K562 (cell line): ENCODE measurements around the gene PLAAT3. TPM values are rescaled to one million over a fixed set of nuclear protein-coding genes. Genes with fewer than 3 reads are reported as not detected.

Source experiments
- CBX3 ChIP-seq, 2 experiments: IDR thresholded peaks; 1 replicate in 1 of 2; 2 replicates in 1 of 2; pipeline ENCODE4 v1.6.1; 2012; ENCODE audit warnings: inconsistent platforms in 2 of 2, low read length in 2 of 2, borderline replicate concordance in 1 of 2, control low read depth in 1 of 2
- MTF1 ChIP-seq: fragments of 250-450 bp; sonication (Bioruptor Pico); IDR thresholded peaks from 2 replicates; pipeline ENCODE4 v1.9.0; 2021; ENCODE audit warnings: moderate library complexity, mild to moderate bottlenecking, inconsistent platforms, borderline replicate concordance
- MYC ChIP-seq, 2 experiments: fragments of 250-450 bp in 1 of 2; sonication (Bioruptor Pico) in 1 of 2; IDR thresholded peaks; 2 replicates each; pipeline versions ENCODE4 v1.5.1 to v1.6.1; 2012 to 2021; ENCODE audit warnings: low read depth in 2 of 2, borderline replicate concordance in 1 of 2, improper control_type of control experiment in 1 of 2, low read length in 1 of 2, mild to moderate bottlenecking in 1 of 2, moderate library complexity in 1 of 2
- NFIX ChIP-seq: fragments of 250-450 bp; sonication (Bioruptor Pico); IDR thresholded peaks from 2 replicates; pipeline ENCODE4 v1.4.0; 2020; ENCODE audit warnings: low read depth, mild to moderate bottlenecking, moderate library complexity
- NR2C1 ChIP-seq, 2 experiments: fragments of 450-650 bp; IDR thresholded peaks; 2 replicates each; pipeline ENCODE4 v1.6.1; 2017; ENCODE audit warnings: mild to moderate bottlenecking in 2 of 2, antibody characterized with exemption in 1 of 2, inconsistent platforms in 1 of 2, missing compliant biosample characterization in 1 of 2, missing genetic modification characterization in 1 of 2
- PHTF2 ChIP-seq: fragments of 250-450 bp; sonication (Bioruptor Pico); IDR thresholded peaks from 2 replicates; pipeline ENCODE4 v1.5.0; 2021; ENCODE audit warnings: mild to moderate bottlenecking
- POLR2A ChIP-seq: fragments of 450-650 bp; conservative IDR thresholded peaks from 2 replicates; pipeline ENCODE4 v1.6.1; 2016
- RAD21 ChIP-seq, 2 experiments: fragments of 250-450 bp in 1 of 2; fragments of 450-650 bp in 1 of 2; sonication (Bioruptor Pico) in 1 of 2; formaldehyde crosslinking in 1 of 2; IDR thresholded peaks in 1 of 2; conservative IDR thresholded peaks in 1 of 2; 2 replicates each; pipeline versions ENCODE4 v1.4.0 to v1.8.0; 2020 to 2022; ENCODE audit warnings: mild to moderate bottlenecking in 2 of 2, moderate library complexity in 1 of 2
- REST ChIP-seq, 2 experiments: fragments of 450-650 bp; formaldehyde crosslinking in 1 of 2; IDR thresholded peaks; 2 replicates each; pipeline versions ENCODE4 v1.4.0 to v1.6.1; 2014 to 2020; ENCODE audit warnings: mild to moderate bottlenecking in 2 of 2, borderline replicate concordance in 1 of 2, low read depth in 1 of 2
- TBL1XR1 ChIP-seq, 2 experiments: IDR thresholded peaks; 2 replicates each; pipeline ENCODE4 v1.6.1; 2012; ENCODE audit warnings: improper control_type of control experiment in 2 of 2, low read length in 2 of 2, mild to moderate bottlenecking in 1 of 2
- ZNF444 ChIP-seq: fragments of 250-450 bp; sonication (Bioruptor Pico); IDR thresholded peaks from 2 replicates; pipeline ENCODE4 v1.4.0; 2020; ENCODE audit warnings: mild to moderate bottlenecking, moderate library complexity
- ZNF586 ChIP-seq: fragments of 450-650 bp; formaldehyde crosslinking; conservative IDR thresholded peaks from 2 replicates; pipeline ENCODE4 v1.4.0; 2020; ENCODE audit warnings: mild to moderate bottlenecking, moderate library complexity
- ZNF79 ChIP-seq: fragments of 250-450 bp; sonication (Bioruptor Pico); IDR thresholded peaks from 2 replicates; pipeline ENCODE4 v1.4.0; 2020; ENCODE audit warnings: low read depth, mild to moderate bottlenecking, moderate library complexity
- polyA plus RNA-seq, 8 experiments: library from polyadenylated mRNA; depleted of rRNA in 4 of 8; stranded (reverse) in 5 of 8; unstranded in 3 of 8; fragments of >200 nt; fragmentation: Nextera tagmentation in 2 of 8; fragmentation: Illumina TruSeq in 1 of 8; extraction: Ambion mirVana in 2 of 8; extraction: Trizol in 1 of 8; gene quantifications; 2 replicates each; pipeline versions ENCODE4 v1.2.1 to v1.2.3, GENCODE V29; 2011 to 2014; ENCODE audit warnings: inconsistent platforms in 1 of 8, missing spikeins in 1 of 8
- total RNA-seq, 7 experiments: library from RNA; depleted of rRNA in 6 of 7; stranded (reverse); fragments of >200 nt in 6 of 7; fragmentation: Illumina TruSeq in 2 of 7; extraction: Trizol in 2 of 7; gene quantifications; 2 replicates each; pipeline versions ENCODE4 v1.2.1 to v1.2.3, GENCODE V29; 2011 to 2021; ENCODE audit warnings: low replicate concordance in 1 of 7
- TF ChIP-seq, protein P1 (sequence below): fragments of 450-650 bp; formaldehyde crosslinking; IDR thresholded peaks from 2 replicates; pipeline ENCODE4 v1.4.0; 2022; ENCODE audit warnings: mild to moderate bottlenecking, moderate library complexity
- TF ChIP-seq, protein P2 (sequence below): fragments of 450-650 bp; formaldehyde crosslinking; IDR thresholded peaks from 2 replicates; pipeline ENCODE4 v1.4.0; 2020; ENCODE audit warnings: mild to moderate bottlenecking, moderate library complexity

The PLAAT3 gene
- total and polyA plus RNA-seq, 9 of the 15 experiments (the other 6 are each of a cell fraction or from before 2014, with no cell fraction given) = 0.80 to 2.7 (median 1.4) TPM

- TF ChIP-seq, protein P1, sequence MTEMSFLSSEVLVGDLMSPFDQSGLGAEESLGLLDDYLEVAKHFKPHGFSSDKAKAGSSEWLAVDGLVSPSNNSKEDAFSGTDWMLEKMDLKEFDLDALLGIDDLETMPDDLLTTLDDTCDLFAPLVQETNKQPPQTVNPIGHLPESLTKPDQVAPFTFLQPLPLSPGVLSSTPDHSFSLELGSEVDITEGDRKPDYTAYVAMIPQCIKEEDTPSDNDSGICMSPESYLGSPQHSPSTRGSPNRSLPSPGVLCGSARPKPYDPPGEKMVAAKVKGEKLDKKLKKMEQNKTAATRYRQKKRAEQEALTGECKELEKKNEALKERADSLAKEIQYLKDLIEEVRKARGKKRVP (CRISPR knock-in tag) = peak; percentile 89
- 0 out of 2 replicates have a peak, but pooled peaks have one; percentile 10 for TF ChIP-seq NR2C1 (IDR thresholded peaks at IDR 0.05)
- TF ChIP-seq NR2C1 (tag; IDR thresholded peaks at IDR 0.05) = peak; percentile 89
- peak; percentile 63 for TF ChIP-seq NFIX
- TF ChIP-seq POLR2A = 0 out of 2 replicates have a peak, but pooled peaks have one; percentile 10
- TF ChIP-seq, protein P2, sequence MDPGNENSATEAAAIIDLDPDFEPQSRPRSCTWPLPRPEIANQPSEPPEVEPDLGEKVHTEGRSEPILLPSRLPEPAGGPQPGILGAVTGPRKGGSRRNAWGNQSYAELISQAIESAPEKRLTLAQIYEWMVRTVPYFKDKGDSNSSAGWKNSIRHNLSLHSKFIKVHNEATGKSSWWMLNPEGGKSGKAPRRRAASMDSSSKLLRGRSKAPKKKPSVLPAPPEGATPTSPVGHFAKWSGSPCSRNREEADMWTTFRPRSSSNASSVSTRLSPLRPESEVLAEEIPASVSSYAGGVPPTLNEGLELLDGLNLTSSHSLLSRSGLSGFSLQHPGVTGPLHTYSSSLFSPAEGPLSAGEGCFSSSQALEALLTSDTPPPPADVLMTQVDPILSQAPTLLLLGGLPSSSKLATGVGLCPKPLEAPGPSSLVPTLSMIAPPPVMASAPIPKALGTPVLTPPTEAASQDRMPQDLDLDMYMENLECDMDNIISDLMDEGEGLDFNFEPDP (CRISPR knock-in tag) = peak; percentile 96
- TF ChIP-seq TBL1XR1 (IDR thresholded peaks at IDR 0.05; ENCODE audit: low read length in 2 of 2) = peak in 1 of 2 experiments; percentile 44; a peak in 1 of 4 replicates
- peak in 1 of 2 experiments; percentile 16; a peak in 3 of 4 replicates for TF ChIP-seq RAD21 (CRISPR knock-in tag; conservative IDR thresholded peaks at IDR 0.05 in 1 of 2, IDR thresholded peaks at IDR 0.05 in 1 of 2)
- peak; percentile 97 for TF ChIP-seq ZNF79
- TF ChIP-seq MTF1 = peak; percentile 86; the same call in 1 of the 2 replicates
- peak; percentile 88 for TF ChIP-seq ZNF586 (CRISPR knock-in tag)
- TF ChIP-seq ZNF444 (CRISPR knock-in tag) = peak; percentile 90
- TF ChIP-seq CBX3 (IDR thresholded peaks at IDR 0.05; ENCODE audit: borderline replicate concordance in 1 of 2, low read length in 2 of 2) = peak in 1 of 2 experiments; percentile 55; a peak in 1 of 3 replicates
- TF ChIP-seq MYC (IDR thresholded peaks at IDR 0.05; ENCODE audit: low read depth, low read length) = peak; percentile 43
- TF ChIP-seq MYC (CRISPR knock-in tag; IDR thresholded peaks at IDR 0.05; ENCODE audit: borderline replicate concordance, low read depth) = peak; percentile 89; the same call in 1 of the 2 replicates
- peak; percentile 87 for TF ChIP-seq PHTF2 (CRISPR knock-in tag)
- peak; percentile 96 for TF ChIP-seq REST (IDR thresholded peaks at IDR 0.05; ENCODE audit: borderline replicate concordance)
- TF ChIP-seq REST (CRISPR knock-in tag; IDR thresholded peaks at IDR 0.05; ENCODE audit: low read depth) = peak; percentile 77; the same call in 1 of the 2 replicates
These were observed 83.0 kb downstream of the PLAAT3 start (continued) for GRCh38 chr11:63531074-63531792.
